ENCODE measurements around the gene ADAM12. TPM values are rescaled to one million over a fixed set of nuclear protein-coding genes. Genes with fewer than 3 reads are reported as not detected.
"Not testable (repeated sequence)": the region's sequence is repeated elsewhere in the genome, so short reads cannot be mapped to it uniquely, and the experiment has no call there.

Gene ADAM12
- total RNA-seq, 1 donor from 2014 or later: 0.20 TPM

- DNase-seq (ENCODE audit: low read depth in 2 of 2): no peak
Measured at GRCh38 chr10:126061526-126061925, 326.8 kb downstream of the ADAM12 start.

DNA sequence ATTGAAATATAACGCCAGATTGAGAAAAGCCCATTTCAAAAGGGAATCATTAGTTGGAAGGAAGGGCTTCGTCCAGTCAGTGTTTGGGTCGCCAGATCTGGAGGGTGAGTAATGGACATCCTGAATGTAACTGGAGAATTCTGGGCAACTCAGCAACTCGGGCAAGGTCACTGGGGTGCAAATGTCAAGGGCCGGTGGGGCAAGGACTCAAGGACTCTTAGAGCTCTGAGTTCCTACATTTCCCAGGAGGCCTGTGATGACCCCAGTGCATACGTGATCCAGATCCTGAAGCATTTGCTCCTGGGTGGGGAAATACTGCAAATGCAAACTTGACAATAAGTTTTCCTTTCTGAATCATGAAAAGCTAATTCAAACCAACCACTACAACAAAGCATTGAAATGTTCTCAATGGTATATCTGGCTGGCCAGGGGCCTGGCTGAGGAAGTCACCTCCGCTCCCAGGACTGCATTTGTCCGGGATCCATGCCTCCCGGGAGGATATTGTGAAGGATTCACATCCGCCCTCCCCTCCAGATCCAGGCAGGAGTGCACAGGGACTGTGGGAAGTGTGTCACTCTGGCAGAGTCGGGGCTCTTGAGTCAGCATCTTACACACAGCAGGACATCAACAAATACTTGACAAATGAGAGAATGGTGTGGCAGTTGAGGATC lies 327.9 kb downstream of the ADAM12 start:
- DNase-seq (ENCODE audit: low read depth in 2 of 2): peak; percentile 79 to 94

- DNase-seq (ENCODE audit: low read depth in 2 of 2): peak in 1 of 2 donors; percentile 59
Measured at GRCh38 chr10:126059076-126059826, 329.0 kb downstream of the ADAM12 start.

- no peak for DNase-seq (ENCODE audit: low read depth in 2 of 2)
Measured at GRCh38 chr10:126058507-126058906, 329.8 kb downstream of the ADAM12 start.

DNA sequence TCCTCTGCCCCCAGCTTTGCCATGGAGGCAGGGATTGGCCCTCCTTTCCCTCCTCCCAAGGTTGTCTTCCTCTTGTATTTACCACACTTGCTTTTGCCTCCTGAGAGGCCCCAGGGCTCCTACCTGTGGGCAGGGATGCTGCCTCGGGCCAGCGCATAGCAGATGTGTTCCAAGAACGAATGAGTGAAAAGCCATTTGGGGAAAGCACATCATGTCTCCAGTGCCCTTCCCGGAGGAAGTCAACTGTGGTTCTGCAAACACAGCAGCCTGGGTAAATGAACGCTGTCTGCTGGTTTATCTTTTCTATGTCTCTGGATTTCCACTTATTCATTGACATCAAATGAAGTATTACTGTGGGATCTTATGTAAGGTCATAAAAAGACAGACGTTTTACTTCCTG lies 330.2 kb downstream of the ADAM12 start:
- peak in 1 of 2 donors; percentile 32 for DNase-seq (ENCODE audit: low read depth in 2 of 2)

DNA sequence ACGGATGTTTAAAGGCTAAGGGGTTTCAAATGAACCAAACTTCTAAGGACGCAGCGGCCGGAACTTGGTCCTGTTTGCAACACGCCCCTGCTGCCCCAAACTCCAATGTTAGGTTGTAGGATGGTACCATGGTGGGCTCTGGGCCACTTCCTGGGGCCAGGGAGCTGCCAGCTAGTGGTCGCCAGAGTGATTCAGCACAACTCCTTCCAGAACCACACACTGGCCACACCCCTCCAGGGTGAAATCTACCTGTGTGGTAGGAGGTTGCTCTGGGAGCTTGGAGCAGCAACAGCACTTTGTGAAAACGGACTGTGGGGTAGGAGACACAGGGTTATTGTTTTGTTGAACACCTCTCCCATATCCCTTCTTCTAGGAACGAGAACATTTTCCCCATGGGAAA lies 330.8 kb downstream of the ADAM12 start:
- no peak for DNase-seq (ENCODE audit: low read depth in 2 of 2)

GRCh38 chr10:126054191-126054590 lies 334.1 kb downstream of the ADAM12 start:
- DNase-seq (ENCODE audit: low read depth in 2 of 2): no peak

- DNase-seq (ENCODE audit: low read depth in 2 of 2): no peak
Measured at GRCh38 chr10:126052171-126052570, 336.1 kb downstream of the ADAM12 start.

- DNase-seq (ENCODE audit: low read depth in 2 of 2): peak; percentile 89 to 95
Measured at GRCh38 chr10:126049759-126050700, 338.2 kb downstream of the ADAM12 start.

GRCh38 chr10:126047749-126048148 lies 340.5 kb downstream of the ADAM12 start:
- not testable (repeated sequence) for DNase-seq (ENCODE audit: low read depth in 2 of 2)

- DNase-seq (ENCODE audit: low read depth in 2 of 2): no peak
Measured at GRCh38 chr10:126046831-126047230, 341.4 kb downstream of the ADAM12 start.

DNA sequence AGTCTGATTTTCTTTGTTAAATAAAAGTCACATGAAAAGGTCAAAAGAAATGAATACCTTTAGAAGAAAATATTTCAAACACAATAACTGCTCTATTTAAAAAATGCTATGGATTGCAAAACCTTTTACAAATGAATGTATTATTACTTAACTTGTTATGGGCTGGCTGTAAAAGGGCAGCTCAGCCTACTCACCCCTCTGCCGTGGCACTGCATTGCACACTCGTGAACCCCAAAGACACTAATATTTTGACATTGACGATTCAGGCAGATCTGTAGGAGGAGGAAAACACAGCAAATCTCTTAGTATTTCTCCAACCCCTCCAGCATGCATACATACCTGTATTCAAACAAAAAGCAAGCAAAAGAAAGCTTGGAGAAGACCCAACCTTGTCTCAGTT lies 342.4 kb downstream of the ADAM12 start:
- DNase-seq (ENCODE audit: low read depth in 2 of 2): no peak

- DNase-seq (ENCODE audit: low read depth in 2 of 2): peak in 1 of 2 donors; percentile 32
Measured at GRCh38 chr10:126043389-126043788, 344.9 kb downstream of the ADAM12 start.

GRCh38 chr10:126042906-126043305 lies 345.4 kb downstream of the ADAM12 start:
- no peak for DNase-seq (ENCODE audit: low read depth in 2 of 2)

- DNase-seq (ENCODE audit: low read depth in 2 of 2): no peak
Measured at GRCh38 chr10:126042354-126042753, 345.9 kb downstream of the ADAM12 start.

DNA sequence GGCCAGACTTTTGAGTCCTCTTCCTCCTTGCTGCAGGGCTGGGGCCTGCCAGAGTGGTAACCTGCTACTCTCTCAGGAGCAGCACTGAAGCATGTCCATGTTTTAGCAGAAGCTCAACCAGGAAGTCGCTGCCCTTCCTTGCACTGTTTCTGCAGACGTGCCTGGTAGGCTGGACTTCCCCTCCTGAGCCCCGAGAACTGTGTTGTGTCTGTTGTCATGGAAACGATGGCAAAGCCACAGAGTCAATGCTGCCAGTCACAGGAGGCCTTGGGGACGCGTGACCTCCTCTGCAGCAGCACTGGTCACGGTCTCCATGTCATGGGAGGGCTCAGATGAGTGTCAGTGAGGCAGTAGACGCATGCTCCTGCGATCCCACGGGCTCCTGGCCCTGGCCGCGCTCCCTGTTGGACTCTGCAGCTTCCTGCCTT lies 346.5 kb downstream of the ADAM12 start:
- peak; percentile 93 to 98 for DNase-seq (ENCODE audit: low read depth in 2 of 2)

GRCh38 chr10:126041117-126041516 lies 347.2 kb downstream of the ADAM12 start:
- DNase-seq (ENCODE audit: low read depth in 2 of 2): no peak

GRCh38 chr10:126037946-126038345 lies 350.3 kb downstream of the ADAM12 start:
- no peak for DNase-seq (ENCODE audit: low read depth in 2 of 2)

GRCh38 chr10:126036515-126036914 lies 351.8 kb downstream of the ADAM12 start:
- no peak for DNase-seq (ENCODE audit: low read depth in 2 of 2)

GRCh38 chr10:126034586-126034985 lies 353.7 kb downstream of the ADAM12 start:
- no peak for DNase-seq (ENCODE audit: low read depth in 2 of 2)

GRCh38 chr10:126029999-126030398 lies 358.3 kb downstream of the ADAM12 start:
- no peak for DNase-seq (ENCODE audit: low read depth in 2 of 2)

DNA sequence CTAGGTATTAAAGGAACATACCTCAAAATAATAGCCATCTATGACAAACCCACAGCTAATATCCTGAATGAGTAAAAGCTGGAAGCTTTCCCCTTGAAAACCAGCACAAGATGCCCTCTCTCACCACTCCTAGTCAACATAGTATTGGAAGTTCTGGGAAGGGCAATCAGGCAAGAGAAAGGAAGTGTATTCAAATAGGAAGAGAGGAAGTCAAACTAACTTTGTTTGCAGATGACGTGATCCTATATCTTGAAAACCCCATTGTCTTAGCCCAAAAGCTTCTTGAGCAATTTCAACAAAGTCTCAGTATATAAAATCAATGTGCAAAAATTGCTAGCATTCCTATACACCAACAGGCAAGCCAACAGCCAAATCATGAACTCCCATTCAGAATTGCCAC lies 360.6 kb downstream of the ADAM12 start:
- peak in 1 of 2 donors; percentile 55 for DNase-seq (ENCODE audit: low read depth in 2 of 2)
